Right lobe of liver (tissue), 6 donors: ENCODE measurements around the gene CYLD. TPM values are rescaled to one million over a fixed set of nuclear protein-coding genes. Genes with fewer than 3 reads are reported as not detected.

ENCODE experiments used
- ATAC-seq, 4 donors: fragments of 200-7000 bp; cut with Tn5 transposase; one replicate each; pipeline ENCODE4 v1.9.1; 2020; ENCODE audit warnings: mild to moderate bottlenecking in 4 of 4, moderate library complexity in 4 of 4
- DNase-seq, 3 donors: peaks; one replicate each; pipeline ENCODE4 v3.0.0-alpha.2; 2020
- H3K27ac ChIP-seq, 3 donors: fragments of 200-600 bp; one replicate each; pipeline ENCODE4 v1.8.0; 2022
- H3K27me3 ChIP-seq, 2 donors: fragments of 200-600 bp; one replicate each; pipeline ENCODE4 v1.8.0; 2022
- H3K36me3 ChIP-seq, 4 donors: fragments of 200-600 bp; sonication (generic) in 1 of 4; one replicate each; pipeline versions ENCODE4 v1.5.1 to v1.8.0; 2017 to 2022; ENCODE audit warnings: control low read depth in 1 of 4
- H3K4me1 ChIP-seq, 4 donors: fragments of 200-600 bp; sonication (generic) in 1 of 4; one replicate each; pipeline versions ENCODE4 v1.5.1 to v1.8.0; 2017 to 2022; ENCODE audit warnings: control low read depth in 1 of 4
- H3K4me3 ChIP-seq, 3 donors: fragments of 200-600 bp; one replicate each; pipeline ENCODE4 v1.8.0; 2022
- H3K9me3 ChIP-seq, 4 donors: fragments of 200-600 bp; sonication (generic) in 1 of 4; one replicate each; pipeline versions ENCODE4 v1.5.1 to v1.8.0; 2017 to 2022; ENCODE audit warnings: control low read depth in 1 of 4
- CTCF ChIP-seq, 4 donors: fragments of 200-600 bp in 3 of 4; fragments of 450-650 bp in 1 of 4; IDR thresholded peaks; one replicate each; pipeline versions ENCODE4 v1.5.1 to v1.8.0; 2016 to 2022; ENCODE audit warnings: antibody characterized with exemption in 4 of 4, mild to moderate bottlenecking in 2 of 4
- POLR2A ChIP-seq: fragments of 450-650 bp; IDR thresholded peaks from one replicate; pipeline ENCODE4 v1.6.1; 2017; ENCODE audit warnings: antibody characterized with exemption, mild to moderate bottlenecking
- WGBS: methylation state at CpG from one replicate; pipeline ENCODE4 v1.1.6; 2018; ENCODE audit warnings: low coverage, low lambda C conversion rate; ENCODE audit not compliant: insufficient coverage; ENCODE audit errors: missing lambda C conversion rate; 5-methylcytosine and 5-hydroxymethylcytosine counted together
- intact Hi-C, 2 donors: fragments of 100-400 bp; cut with DNase I; formaldehyde crosslinking; loops; one replicate each; pipeline versions ENCODE4 v1.11.2 to v1.14.1; 2022
- total RNA-seq, 6 experiments: library from RNA; depleted of rRNA in 2 of 6; stranded (reverse); fragments of >200 nt in 2 of 6; fragmentation: NEBNext Ultra II Directional in 3 of 6; extraction: Animal tissue kit (Norgen Biotek cat#: 25700) in 3 of 6; gene quantifications; one replicate each; pipeline versions ENCODE4 v1.1.0 to v1.2.4, GENCODE V29; 2016 to 2023
- donor health status: DM: no; HTN: yes; CAD: no.
- donor health status: DM: no; HTN: no; CAD: no.
- donor health status: DM: no; HTN: no; CAD: no.
- donor health status: DM: no; HTN: yes; CAD: no.
- donor health status: DM: no; HTN: yes; CAD: no.

CYLD gene
- total RNA-seq, 6 experiments from 2014 or later = 17.0 to 34.2 (median 19.5) TPM

GRCh38 chr16:50802961-50803360 is 61.1 kb downstream of the CYLD start:
- 83% methylated on average over 5 of the region's 8 CpGs for WGBS
- peaks cover 0 to 8% (median 2%) of the 10 kb centered on the region in 4 donors for H3K36me3 ChIP-seq
- DNase-seq (no peak), ATAC-seq (no peak)
- no peak for TF ChIP-seq POLR2A
- TF ChIP-seq CTCF (IDR thresholded peaks at IDR 0.05) = no peak
- no peaks in the 10 kb centered on the region for H3K27me3 ChIP-seq
- H3K27ac ChIP-seq = no peak overlapping the region
- no peak overlapping the region for H3K4me3 ChIP-seq
- intact Hi-C loops = loop anchor here in 1 of 2 donors (10.0 kb wide), 2 partner anchors 128 to 588 kb away; no protein-coding TSS in a partner anchor
- H3K9me3 ChIP-seq = no peaks in the 10 kb centered on the region
- peaks cover 0 to 12% (median 2%) of the 10 kb centered on the region in 4 donors for H3K4me1 ChIP-seq

GRCh38 chr16:50804290-50804907 is 62.5 kb downstream of the CYLD start:
- TF ChIP-seq POLR2A (no peak), CTCF (IDR thresholded peaks at IDR 0.05) (no peak)
- H3K4me3 ChIP-seq = no peak overlapping the region
- peaks cover 0 to 12% (median 2%) of the 10 kb centered on the region in 4 donors for H3K4me1 ChIP-seq
- H3K9me3 ChIP-seq = no peaks in the 10 kb centered on the region
- ATAC-seq = peak in 2 of 4 donors; percentile 13 to 18
- intact Hi-C loops = loop anchor here in 1 of 2 donors (10.0 kb wide), 2 partner anchors 130 to 590 kb away; no protein-coding TSS in a partner anchor
- WGBS = 68% methylated on average over 9 of the region's 10 CpGs
- DNase-seq = no peak
- no peaks in the 10 kb centered on the region for H3K36me3 ChIP-seq
- H3K27ac ChIP-seq = no peak overlapping the region
- H3K27me3 ChIP-seq = no peaks in the 10 kb centered on the region

- TF ChIP-seq POLR2A (no peak), CTCF (IDR thresholded peaks at IDR 0.05) (peak; percentile 84 to 92 (median 91))
- H3K36me3 ChIP-seq = no peaks in the 10 kb centered on the region
- ATAC-seq = peak; percentile 93 to 96 (median 94)
- 5% methylated on average over 25 of the region's 26 CpGs for WGBS
- peak; percentile 79 to 83 (median 83) for DNase-seq
- H3K27ac ChIP-seq = peak overlapping the region in 2 of 3 donors; percentile 57 to 69
- no peaks in the 10 kb centered on the region for H3K27me3 ChIP-seq
- intact Hi-C loops = loop anchor here (5.0 to 10.0 kb wide), 3 partner anchors 132 to 592 kb away; no protein-coding TSS in a partner anchor
- peak overlapping the region; percentile 13 to 41 (median 40) for H3K4me3 ChIP-seq
- no peaks in the 10 kb centered on the region for H3K9me3 ChIP-seq
- peaks cover 0 to 12% (median 2%) of the 10 kb centered on the region in 4 donors for H3K4me1 ChIP-seq
These were observed 64.5 kb downstream of the CYLD start for GRCh38 chr16:50806099-50807062.

DNA sequence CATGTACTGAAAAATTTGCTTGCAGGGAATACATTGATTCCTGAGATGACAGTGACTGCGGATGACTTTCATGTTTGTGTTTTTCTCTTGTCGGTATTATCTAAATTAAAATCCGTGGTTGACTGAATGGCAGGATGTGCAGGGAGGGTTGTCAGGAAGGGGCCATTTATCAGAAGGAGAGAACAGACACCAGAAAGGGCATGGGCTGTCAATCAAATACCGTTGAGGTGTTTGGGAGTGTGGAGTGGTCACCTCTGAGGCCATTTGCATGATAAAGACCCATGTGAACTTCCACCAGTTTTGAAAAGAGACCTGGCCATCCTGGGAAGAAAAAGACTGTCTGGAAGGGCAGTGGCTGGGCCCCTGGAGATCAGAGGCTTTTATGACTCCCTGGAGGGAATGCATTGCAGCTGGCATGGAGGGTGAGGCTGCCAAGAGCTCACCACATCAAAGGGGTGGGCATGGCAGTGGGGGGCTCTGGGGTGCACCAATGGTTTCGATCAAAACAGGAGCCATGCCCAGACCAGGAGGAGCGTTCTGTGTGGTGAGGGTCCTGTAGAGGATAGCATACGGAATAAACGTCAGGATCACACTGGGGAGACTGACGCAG is 67.1 kb downstream of the CYLD start:
- DNase-seq = no peak
- 58% methylated on average over 8 of the region's 9 CpGs for WGBS
- no peaks in the 10 kb centered on the region for H3K9me3 ChIP-seq
- H3K36me3 ChIP-seq = no peaks in the 10 kb centered on the region
- H3K27ac ChIP-seq = no peak overlapping the region
- no peak for ATAC-seq
- intact Hi-C loops = loop anchor here (5.0 to 10.0 kb wide), 3 partner anchors 134 to 594 kb away; no protein-coding TSS in a partner anchor
- no peak for TF ChIP-seq POLR2A
- no peak for TF ChIP-seq CTCF (IDR thresholded peaks at IDR 0.05)
- H3K4me3 ChIP-seq = no peak overlapping the region
- no peaks in the 10 kb centered on the region for H3K27me3 ChIP-seq
- H3K4me1 ChIP-seq = peaks cover 0 to 12% (median 2%) of the 10 kb centered on the region in 4 donors
